Left lung (tissue), 10 donors: ENCODE measurements around the gene GTF3C4. TPM values are rescaled to one million over a fixed set of nuclear protein-coding genes. Genes with fewer than 3 reads are reported as not detected.

Source experiments
- ATAC-seq: fragments of 200-7000 bp; cut with Tn5 transposase; one replicate; pipeline ENCODE4 v1.9.1; 2020; ENCODE audit warnings: moderate library complexity
- DNase-seq, 4 donors: peaks; one replicate each; pipeline ENCODE4 v3.0.0-alpha.2; 2013 to 2020
- H3K27ac ChIP-seq, 2 donors: fragments of 200-600 bp; sonication (generic) in 1 of 2; one replicate each; pipeline versions ENCODE4 v1.5.0 to v1.8.0; 2020 to 2021
- H3K27me3 ChIP-seq, 2 donors: fragments of 200-600 bp; sonication (generic) in 1 of 2; one replicate each; pipeline versions ENCODE4 v1.5.0 to v1.8.0; 2020 to 2021
- H3K36me3 ChIP-seq, 2 donors: fragments of 200-600 bp; sonication (generic) in 1 of 2; one replicate each; pipeline versions ENCODE4 v1.5.0 to v1.8.0; 2020 to 2021
- H3K4me1 ChIP-seq, 2 donors: fragments of 200-600 bp; one replicate each; pipeline ENCODE4 v1.8.0; 2021
- H3K4me3 ChIP-seq, 2 donors: fragments of 200-600 bp; sonication (generic) in 1 of 2; one replicate each; pipeline versions ENCODE4 v1.5.0 to v1.8.0; 2020 to 2021; ENCODE audit warnings: mild to moderate bottlenecking in 1 of 2
- H3K9me3 ChIP-seq, 2 donors: fragments of 200-600 bp; sonication (generic) in 1 of 2; one replicate each; pipeline versions ENCODE4 v1.5.0 to v1.8.0; 2020 to 2021
- intact Hi-C, 2 donors: fragments of 100-400 bp; cut with DNase I; formaldehyde crosslinking; loops; one replicate each; pipeline versions ENCODE4 v1.11.2 to v1.14.2; 2022
- polyA plus RNA-seq, 6 donors: library from polyadenylated mRNA; unstranded; fragments of 120-200 nt; gene quantifications; one replicate each; pipeline ENCODE4 v1.2.1, GENCODE V29; 2013; ENCODE audit not compliant: insufficient read length in 6 of 6
- total RNA-seq, 2 donors: library from RNA; stranded (reverse); fragmentation: NEBNext Ultra II Directional; extraction: Animal tissue kit (Norgen Biotek cat#: 25700); gene quantifications; one replicate each; pipeline ENCODE4 v1.2.1, GENCODE V29; 2021
- TF ChIP-seq, protein P1 (sequence below), 2 donors: fragments of 200-600 bp; sonication (generic) in 1 of 2; IDR thresholded peaks; one replicate each; pipeline versions ENCODE4 v1.5.0 to v1.8.0; 2021; ENCODE audit warnings: antibody characterized with exemption in 2 of 2
- donor health status: DM: no; HTN: yes; CAD: no.
- donor health status: DM: no; HTN: no; CAD: no.

Gene GTF3C4
- total and polyA plus RNA-seq, 8 donors: 13.1 to 25.6 (median 23.8) TPM

GRCh38 chr9:132631280-132631679, 39.0 kb upstream of the GTF3C4 start:
- no peaks in the 10 kb centered on the region for H3K27me3 ChIP-seq
- peaks cover 0 to 59% of the 10 kb centered on the region in 2 donors for H3K36me3 ChIP-seq
- DNase-seq: no peak
- H3K27ac ChIP-seq: no peak overlapping the region
- TF ChIP-seq, protein P1, sequence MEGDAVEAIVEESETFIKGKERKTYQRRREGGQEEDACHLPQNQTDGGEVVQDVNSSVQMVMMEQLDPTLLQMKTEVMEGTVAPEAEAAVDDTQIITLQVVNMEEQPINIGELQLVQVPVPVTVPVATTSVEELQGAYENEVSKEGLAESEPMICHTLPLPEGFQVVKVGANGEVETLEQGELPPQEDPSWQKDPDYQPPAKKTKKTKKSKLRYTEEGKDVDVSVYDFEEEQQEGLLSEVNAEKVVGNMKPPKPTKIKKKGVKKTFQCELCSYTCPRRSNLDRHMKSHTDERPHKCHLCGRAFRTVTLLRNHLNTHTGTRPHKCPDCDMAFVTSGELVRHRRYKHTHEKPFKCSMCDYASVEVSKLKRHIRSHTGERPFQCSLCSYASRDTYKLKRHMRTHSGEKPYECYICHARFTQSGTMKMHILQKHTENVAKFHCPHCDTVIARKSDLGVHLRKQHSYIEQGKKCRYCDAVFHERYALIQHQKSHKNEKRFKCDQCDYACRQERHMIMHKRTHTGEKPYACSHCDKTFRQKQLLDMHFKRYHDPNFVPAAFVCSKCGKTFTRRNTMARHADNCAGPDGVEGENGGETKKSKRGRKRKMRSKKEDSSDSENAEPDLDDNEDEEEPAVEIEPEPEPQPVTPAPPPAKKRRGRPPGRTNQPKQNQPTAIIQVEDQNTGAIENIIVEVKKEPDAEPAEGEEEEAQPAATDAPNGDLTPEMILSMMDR (IDR thresholded peaks at IDR 0.05): no peak
- no peak overlapping the region for H3K4me3 ChIP-seq
- no peaks in the 10 kb centered on the region for H3K4me1 ChIP-seq
- no peaks in the 10 kb centered on the region for H3K9me3 ChIP-seq
- no peak for ATAC-seq
- intact Hi-C loops: no loop called here

GRCh38 chr9:132631685-132632084, 38.6 kb upstream of the GTF3C4 start:
- intact Hi-C loops: no loop called here
- Histone ChIP-seq H3K27me3 (no peaks in the 10 kb centered on the region), H3K9me3 (no peaks in the 10 kb centered on the region), H3K4me1 (no peaks in the 10 kb centered on the region), H3K27ac (no peak overlapping the region), H3K36me3 (peaks cover 0 to 62% of the 10 kb centered on the region in 2 donors), H3K4me3 (no peak overlapping the region)
- DNase-seq (no peak), ATAC-seq (no peak)
- TF ChIP-seq, protein P1 (IDR thresholded peaks at IDR 0.05): no peak

DNA sequence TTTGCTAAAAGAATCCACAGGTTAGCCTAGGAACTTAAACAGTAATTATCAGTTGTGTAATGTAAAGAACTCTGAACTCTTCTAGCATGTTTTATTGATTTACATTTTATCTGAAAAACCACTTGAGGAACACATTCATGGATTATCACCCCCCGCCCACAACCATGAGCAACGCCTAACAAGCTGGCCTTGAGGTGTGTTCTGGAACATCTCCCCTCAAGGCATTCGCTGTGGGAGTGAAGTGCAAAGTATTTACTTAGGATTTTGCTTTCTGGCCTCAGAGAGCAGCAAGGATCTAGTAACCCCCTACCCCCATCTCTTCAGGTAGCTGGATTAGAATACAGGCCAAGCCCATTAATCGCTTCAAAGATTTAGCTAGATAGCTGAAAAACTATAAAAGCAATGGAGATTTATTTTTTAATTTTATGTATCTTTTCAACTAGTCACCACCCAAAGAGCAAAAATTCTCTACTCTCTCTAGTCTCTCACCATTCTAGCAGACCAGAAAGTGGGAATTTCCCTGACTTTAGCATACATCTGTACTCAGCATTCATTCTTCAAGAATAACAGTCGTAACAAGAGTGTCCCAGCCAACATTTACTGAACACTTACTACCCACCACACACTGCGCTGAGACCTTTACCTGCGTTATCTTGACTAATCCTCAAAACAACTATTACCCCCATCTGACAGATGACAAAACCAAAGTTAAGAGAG, 37.7 kb upstream of the GTF3C4 start:
- Histone ChIP-seq H3K9me3 (no peaks in the 10 kb centered on the region), H3K4me3 (no peak overlapping the region), H3K36me3 (peaks cover 0 to 63% of the 10 kb centered on the region in 2 donors), H3K27ac (no peak overlapping the region), H3K4me1 (no peaks in the 10 kb centered on the region), H3K27me3 (no peaks in the 10 kb centered on the region)
- DNase-seq (no peak), ATAC-seq (no peak)
- intact Hi-C loops: no loop called here
- TF ChIP-seq, protein P1 (IDR thresholded peaks at IDR 0.05): no peak

GRCh38 chr9:132634327-132634726, 35.9 kb upstream of the GTF3C4 start:
- TF ChIP-seq, protein P1 (IDR thresholded peaks at IDR 0.05): no peak
- no peaks in the 10 kb centered on the region for H3K9me3 ChIP-seq
- H3K4me1 ChIP-seq: no peaks in the 10 kb centered on the region
- H3K27me3 ChIP-seq: no peaks in the 10 kb centered on the region
- no peak overlapping the region for H3K4me3 ChIP-seq
- no peak overlapping the region for H3K27ac ChIP-seq
- intact Hi-C loops: no loop called here
- no peak for DNase-seq
- no peak for ATAC-seq
- H3K36me3 ChIP-seq: peaks cover 0 to 64% of the 10 kb centered on the region in 2 donors

GRCh38 chr9:132637351-132637750, 32.9 kb upstream of the GTF3C4 start:
- H3K27me3 ChIP-seq: no peaks in the 10 kb centered on the region
- intact Hi-C loops: no loop called here
- H3K9me3 ChIP-seq: no peaks in the 10 kb centered on the region
- no peaks in the 10 kb centered on the region for H3K4me1 ChIP-seq
- TF ChIP-seq, protein P1 (IDR thresholded peaks at IDR 0.05): no peak
- ATAC-seq (peak; percentile 40), DNase-seq (no peak)
- no peak overlapping the region for H3K4me3 ChIP-seq
- H3K27ac ChIP-seq: no peak overlapping the region
- peaks cover 0 to 70% of the 10 kb centered on the region in 2 donors for H3K36me3 ChIP-seq
